Renal cortex interstitium (tissue), 15 donors: ENCODE data around the gene PRSS57. TPM values are rescaled to one million over a fixed set of nuclear protein-coding genes. Genes with fewer than 3 reads are reported as not detected.
"Not testable (repeated sequence)": the region's sequence is repeated elsewhere in the genome, so short reads cannot be mapped to it uniquely, and the experiment has no call there.

ENCODE experiments used
- DNase-seq, 11 donors: peaks; one replicate each; pipeline ENCODE4 v3.0.0-alpha.2; 2013; ENCODE audit warnings: low read depth in 9 of 11, low spot score in 4 of 11; ENCODE audit errors: extremely low read depth in 1 of 11
- long read RNA-seq, 16 experiments: transcript quantifications; one replicate each; lab custom pipeline, GENCODE V29; 2026
- polyA plus RNA-seq, 3 donors: library from polyadenylated mRNA; unstranded; fragments of 120-200 nt; gene quantifications; one replicate each; pipeline ENCODE4 v1.2.1, GENCODE V29; 2013; ENCODE audit not compliant: insufficient read length in 3 of 3

Gene PRSS57
- polyA plus RNA-seq, result under 1 TPM; 0.13 to 0.20 (median 0.19) TPM
- long read RNA-seq, donor 1, partial matches to known transcripts, result 13 of 13 reads
- long read RNA-seq, donor 1, other reads (novel, unspliced or antisense), result 0 of 13 reads
- long read RNA-seq, donor 2, result 0 reads
- long read RNA-seq, donor 3, result 0 reads
- long read RNA-seq, donor 4, result 0 reads
- long read RNA-seq, donor 5, result 0 reads
- long read RNA-seq, donor 6, result 0 reads
- long read RNA-seq, donor 7, result 0 reads
- long read RNA-seq, donor 8, result 0 reads
- long read RNA-seq, donor 9, partial matches to known transcripts, result 8 of 8 reads
- long read RNA-seq, donor 9, other reads (novel, unspliced or antisense), result 0 of 8 reads
- long read RNA-seq, donor 10, result 0 reads
- long read RNA-seq, donor 11, partial matches to known transcripts, result 0 of 1 reads
- long read RNA-seq, donor 11, other reads (novel, unspliced or antisense), result 0 of 1 reads
- long read RNA-seq, donor 12, result 0 reads
- long read RNA-seq, donor 13, result 0 reads
- long read RNA-seq, donor 14, result 0 reads
- long read RNA-seq, donor 15, result 0 reads
- long read RNA-seq, donor 16, partial matches to known transcripts, result 53 of 87 reads
- long read RNA-seq, donor 16, other reads (novel, unspliced or antisense), result 32 of 87 reads

- no peak for DNase-seq
Observed at GRCh38 chr19:695352-695949, at the start of gene PRSS57. PRSS57 (minus strand) TSS chr19:695452; CDS start chr19:695430, 22 bp downstream.

- peak in 2 of 11 donors; percentile 71 to 80 for DNase-seq
Observed at GRCh38 chr19:743168-743687, 48.0 kb upstream of the PRSS57 start.

GRCh38 chr19:742540-743075 lies 47.4 kb upstream of the PRSS57 start:
- DNase-seq, result no peak

- no peak for DNase-seq
Observed at GRCh38 chr19:741506-742131, 46.4 kb upstream of the PRSS57 start.

GRCh38 chr19:740816-741505 lies 45.7 kb upstream of the PRSS57 start:
- not testable (repeated sequence) for DNase-seq

- no peak for DNase-seq
Observed at GRCh38 chr19:739998-740715, 44.9 kb upstream of the PRSS57 start.

- DNase-seq, result no peak
Observed at GRCh38 chr19:738509-739128, 43.4 kb upstream of the PRSS57 start.

- no peak for DNase-seq
Observed at GRCh38 chr19:737591-738093, 42.4 kb upstream of the PRSS57 start.

GRCh38 chr19:736125-736524 lies 40.9 kb upstream of the PRSS57 start:
- DNase-seq, result no peak

GRCh38 chr19:734716-735115 lies 39.5 kb upstream of the PRSS57 start:
- DNase-seq, result no peak

- DNase-seq, result no peak
Observed at GRCh38 chr19:732148-733069, 37.2 kb upstream of the PRSS57 start.

- no peak for DNase-seq
Observed at GRCh38 chr19:731000-731399, 35.7 kb upstream of the PRSS57 start.

- no peak for DNase-seq
Observed at GRCh38 chr19:729965-730668, 34.9 kb upstream of the PRSS57 start.

GRCh38 chr19:729564-729963 lies 34.3 kb upstream of the PRSS57 start:
- not testable (repeated sequence) for DNase-seq

GRCh38 chr19:728011-728410 lies 32.8 kb upstream of the PRSS57 start:
- no peak for DNase-seq
